Kidney capillary endothelial cell (primary cell): ENCODE measurements around the gene DISC1.
"Not testable (repeated sequence)": the region's sequence is repeated elsewhere in the genome, so short reads cannot be mapped to it uniquely, and the experiment has no call there.

Experiments used
- DNase-seq: peaks from one replicate; pipeline ENCODE4 v3.0.0-alpha.2; 2018; ENCODE audit warnings: low spot score

DISC1 gene

DNA sequence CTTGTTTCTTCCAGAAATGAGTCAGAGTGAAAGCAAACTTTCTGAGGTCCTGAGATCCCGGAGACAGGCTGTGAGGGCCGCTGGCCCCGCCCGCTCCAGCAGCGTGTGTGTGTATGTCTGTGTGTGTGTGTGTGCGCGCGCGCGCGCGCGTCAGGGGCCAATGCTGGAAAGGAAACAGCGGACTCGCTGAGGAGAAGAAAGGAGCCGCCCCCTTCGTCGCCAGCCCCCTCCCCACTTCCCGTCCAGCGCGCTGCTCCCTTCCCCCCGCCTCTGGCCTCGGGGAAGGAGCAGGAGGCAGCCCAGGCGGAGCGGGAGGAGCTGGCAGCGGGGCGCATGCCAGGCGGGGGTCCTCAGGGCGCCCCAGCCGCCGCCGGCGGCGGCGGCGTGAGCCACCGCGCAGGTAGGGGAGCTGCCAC lies at the start of gene DISC1:
Gene DISC1, plus strand, starts transcription at position 256 of the 416 bp plus-strand sequence. Its CDS starts 78 bp downstream, at position 334.
- peak; percentile 94 for DNase-seq

DNA sequence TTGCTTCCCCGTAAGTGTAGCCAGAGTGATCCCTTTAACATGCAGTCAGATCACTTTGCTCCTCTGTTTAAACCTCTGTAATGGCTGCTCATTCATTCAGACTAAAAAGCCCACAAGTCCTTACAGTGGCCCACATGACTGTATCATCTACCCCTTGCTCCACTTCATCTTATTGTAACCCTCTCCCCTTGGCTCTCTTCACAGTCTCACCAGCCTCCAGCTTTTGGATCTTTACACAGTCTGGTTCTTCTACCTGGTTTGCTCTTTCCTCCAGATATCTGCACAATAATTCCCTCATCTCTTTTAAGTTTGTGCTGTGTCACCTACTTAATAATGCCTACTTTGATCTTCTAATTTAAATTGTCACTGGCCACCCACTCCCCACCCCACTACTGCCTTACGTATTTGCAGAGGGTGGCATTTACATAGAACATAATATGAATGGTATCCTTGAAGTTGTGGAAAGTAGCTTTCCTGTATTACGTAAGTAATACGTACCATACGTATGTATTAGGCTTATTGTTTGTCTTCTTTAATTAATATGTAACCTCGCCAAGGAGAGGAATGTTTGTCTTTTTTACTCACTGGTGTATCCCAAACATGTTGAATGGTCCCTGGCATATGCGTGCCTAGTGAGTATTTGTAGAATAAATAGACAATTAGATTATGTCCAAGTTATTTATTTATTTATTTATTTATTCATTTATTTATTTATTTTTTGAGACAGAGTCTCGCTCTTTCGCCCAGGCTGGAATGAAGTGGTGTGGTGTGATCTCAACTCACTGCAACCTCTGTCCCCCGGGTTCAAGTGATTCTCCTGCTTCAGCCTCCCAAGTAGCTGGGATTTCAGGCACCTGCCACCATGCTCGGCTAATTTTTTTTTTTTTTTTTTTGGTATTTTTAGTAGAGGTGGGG lies 49.5 kb upstream of the DISC1 start:
- no peak for DNase-seq

DNA sequence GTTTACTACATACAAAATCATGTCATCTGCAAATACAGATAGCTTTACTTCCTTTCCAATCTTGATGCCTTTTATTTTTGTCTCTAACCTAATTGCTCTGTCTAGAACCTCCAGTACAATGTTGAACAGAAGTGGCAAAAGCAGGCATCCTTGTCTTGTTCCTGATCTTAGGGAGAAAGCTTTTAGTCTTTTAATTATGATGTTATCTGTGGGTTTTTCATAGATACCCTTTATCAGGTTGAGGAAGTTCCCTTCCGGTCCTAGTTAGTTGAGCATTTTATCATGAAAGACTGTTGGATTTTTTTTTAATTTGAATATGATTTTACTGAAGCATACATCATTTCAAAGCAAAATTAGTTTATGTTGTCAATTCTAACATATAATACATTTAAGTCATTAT lies 45.7 kb upstream of the DISC1 start:
- no peak for DNase-seq

DNA sequence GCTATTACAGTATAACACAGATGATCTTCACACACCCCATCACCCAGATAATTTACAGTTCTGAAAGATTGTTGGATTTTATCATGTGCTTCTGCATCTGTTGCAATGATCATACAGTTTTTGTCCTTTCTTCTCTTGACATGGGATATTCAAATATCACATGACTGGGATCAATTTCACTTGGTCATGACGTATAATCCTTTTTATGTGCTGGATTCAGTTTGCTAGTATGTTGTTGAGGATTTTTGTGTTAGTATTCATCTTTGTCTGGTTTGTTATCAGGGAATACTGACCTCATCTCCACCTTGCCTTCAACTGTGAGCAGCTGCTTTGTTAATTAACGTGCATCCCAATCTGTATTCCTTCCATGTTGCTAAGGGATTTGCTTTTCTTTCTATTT lies 44.7 kb upstream of the DISC1 start:
- no peak for DNase-seq

DNA sequence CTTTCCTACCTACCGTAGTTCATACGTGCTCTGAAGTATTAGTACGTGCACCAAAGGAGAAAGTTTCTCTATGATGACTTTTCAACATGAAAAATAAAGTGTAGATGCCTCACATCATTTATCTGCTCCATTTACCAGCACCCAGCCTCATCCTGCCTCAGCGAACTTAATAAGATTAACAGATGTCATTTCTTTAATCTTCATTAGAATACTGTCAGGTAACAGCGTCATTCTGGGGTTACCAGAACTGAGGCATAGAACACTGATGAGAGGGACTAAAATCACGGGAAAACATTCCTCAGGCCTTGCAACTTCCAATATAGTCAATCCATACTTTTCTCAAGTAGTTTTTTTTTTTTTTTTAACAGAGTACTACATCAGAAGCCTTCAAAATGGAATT lies 43.2 kb upstream of the DISC1 start:
- no peak for DNase-seq

DNA sequence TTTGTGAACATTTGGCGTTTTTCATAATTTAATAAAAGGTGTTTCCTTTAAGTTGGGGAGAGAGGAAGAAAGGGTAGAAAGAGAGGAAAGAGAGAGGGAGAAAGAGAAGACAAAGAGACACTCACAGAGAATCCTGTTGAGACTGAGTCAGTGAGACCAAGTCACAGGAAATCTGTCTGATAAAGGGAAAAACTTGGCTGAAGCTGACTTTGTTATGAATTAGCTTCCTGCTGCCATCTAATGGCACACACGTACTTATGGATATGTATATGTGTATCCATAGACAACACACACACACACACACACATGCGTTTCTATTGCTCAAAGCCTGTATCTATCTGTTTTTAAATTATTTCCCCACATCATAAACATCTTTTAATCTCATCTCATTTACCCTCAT lies 42.5 kb upstream of the DISC1 start:
- peak; percentile 77 for DNase-seq

DNA sequence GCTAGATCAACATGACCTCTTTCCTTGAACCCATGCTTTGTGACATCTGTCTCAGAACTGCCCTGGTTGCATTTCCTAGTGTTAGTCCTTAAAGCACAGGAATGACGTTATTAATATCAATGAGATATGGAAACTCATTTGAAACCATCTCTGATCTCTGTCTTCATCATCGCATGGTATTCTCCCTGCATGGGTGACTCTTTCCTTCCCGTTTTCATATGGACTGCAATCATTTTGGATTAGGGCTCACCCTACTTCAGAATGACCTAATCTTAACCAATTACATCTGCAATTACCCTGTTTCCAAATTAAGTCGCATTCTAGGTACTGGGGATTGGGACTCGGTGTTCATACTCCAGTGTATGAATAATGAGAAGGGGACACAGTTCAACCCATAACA lies 41.7 kb upstream of the DISC1 start:
- no peak for DNase-seq

DNA sequence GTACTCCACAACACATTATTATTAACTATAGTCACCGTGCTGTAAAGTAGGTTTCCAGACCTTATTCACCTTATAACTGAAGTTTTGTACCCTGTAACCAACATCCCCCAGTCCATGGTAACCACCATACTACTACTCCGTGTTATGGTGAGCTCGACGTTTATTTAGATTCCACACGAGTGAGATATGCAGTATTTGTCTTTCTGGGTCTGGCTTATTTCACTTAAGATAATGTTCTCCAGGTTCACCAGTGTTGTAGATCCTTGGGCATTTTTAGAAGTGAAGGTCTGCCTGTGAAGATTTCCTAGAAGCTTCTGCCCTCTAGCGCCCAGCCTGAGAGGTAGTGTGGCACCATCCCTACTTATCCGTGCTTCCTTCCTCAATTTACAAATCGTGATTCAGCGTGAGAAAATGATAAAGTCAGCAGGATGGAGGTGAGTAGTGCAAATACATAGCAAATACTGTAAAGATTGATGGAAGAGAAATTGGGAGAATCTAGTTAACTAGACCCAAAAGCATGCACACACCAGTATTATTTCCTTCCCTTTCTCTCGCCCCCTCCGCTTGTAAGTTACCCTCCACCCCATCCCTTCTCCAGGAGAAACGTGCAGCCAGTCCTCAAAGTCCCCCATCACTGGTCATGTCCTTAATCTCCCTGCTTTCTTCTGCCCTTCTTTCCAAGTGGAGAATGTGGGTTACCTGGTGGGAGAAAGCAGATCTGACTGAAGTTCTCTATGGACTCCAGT lies 36.0 kb upstream of the DISC1 start:
- peak; percentile 72 for DNase-seq

DNA sequence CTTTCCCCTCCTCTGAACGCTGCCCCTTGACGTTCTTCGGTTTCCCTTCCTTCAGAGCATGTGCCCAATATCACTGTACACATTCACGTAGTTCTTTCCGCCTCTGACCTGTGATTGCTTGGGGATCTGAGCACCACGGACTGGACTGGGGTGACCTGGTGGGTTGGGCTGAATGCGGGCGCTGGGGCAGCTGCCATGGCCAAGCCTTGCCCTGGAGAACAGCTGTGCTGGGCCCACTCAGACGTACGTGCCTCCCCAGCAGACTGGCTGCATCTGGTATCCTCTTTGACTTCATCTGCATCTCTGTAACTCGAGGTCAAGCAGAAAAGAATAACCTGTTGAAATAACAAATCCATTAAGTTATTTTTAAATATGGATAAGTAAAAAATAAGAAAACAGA lies 35.1 kb upstream of the DISC1 start:
- no peak for DNase-seq

DNA sequence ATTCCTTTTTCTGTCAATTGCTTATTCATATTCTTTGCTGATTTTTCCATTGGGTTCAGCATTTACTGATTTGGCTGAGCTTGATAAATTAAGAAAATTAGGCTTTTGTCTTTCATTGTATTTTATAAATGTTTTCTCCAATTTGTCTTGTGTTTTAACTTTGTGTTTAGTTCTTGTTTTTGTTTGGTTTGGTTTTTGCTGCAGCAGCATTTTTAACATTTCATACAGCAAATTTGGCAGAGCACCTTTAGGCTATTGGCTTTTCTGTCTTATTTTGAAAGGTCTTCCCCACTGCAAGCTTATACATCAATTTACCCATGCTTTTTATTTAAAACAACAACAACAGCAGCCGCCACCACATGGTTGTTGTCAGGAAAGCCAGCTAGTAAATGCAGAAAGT lies 33.8 kb upstream of the DISC1 start:
- DNase-seq: no peak

DNA sequence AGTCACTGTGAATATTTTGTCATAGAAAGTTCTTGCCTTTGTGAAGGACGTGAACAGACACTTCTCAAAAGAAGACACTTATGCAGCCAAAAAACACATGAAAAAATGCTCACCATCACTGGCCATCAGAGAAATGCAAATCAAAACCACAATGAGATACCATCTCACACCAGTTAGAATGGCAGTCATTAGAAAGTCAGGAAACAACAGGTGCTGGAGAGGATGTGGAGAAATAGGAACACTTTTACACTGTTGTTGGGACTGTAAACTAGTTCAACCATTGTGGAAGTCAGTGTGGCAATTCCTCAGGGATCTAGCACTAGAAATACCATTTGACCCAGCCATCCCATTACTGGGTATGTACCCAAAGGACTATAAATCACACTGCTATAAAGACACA lies 33.3 kb upstream of the DISC1 start:
- DNase-seq: not testable (repeated sequence)

DNA sequence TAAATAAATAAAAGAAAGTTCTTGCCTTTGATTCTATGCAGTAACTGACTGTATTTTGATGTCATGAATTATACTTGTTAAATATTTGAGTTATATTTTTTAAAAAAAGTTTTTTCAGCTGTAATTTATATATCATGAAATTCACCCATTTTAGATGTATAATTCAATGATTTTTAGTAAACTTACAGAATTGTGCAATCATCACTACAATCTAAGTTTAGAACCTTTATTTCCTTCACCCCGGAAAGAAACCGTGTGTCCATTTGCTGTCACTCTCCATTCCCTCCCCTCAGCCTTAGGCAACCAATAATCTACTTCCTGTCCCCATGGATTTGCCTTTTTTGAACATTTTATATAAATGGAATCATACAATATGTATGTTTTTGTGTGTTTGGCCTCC lies 32.5 kb upstream of the DISC1 start:
- DNase-seq: no peak

DNA sequence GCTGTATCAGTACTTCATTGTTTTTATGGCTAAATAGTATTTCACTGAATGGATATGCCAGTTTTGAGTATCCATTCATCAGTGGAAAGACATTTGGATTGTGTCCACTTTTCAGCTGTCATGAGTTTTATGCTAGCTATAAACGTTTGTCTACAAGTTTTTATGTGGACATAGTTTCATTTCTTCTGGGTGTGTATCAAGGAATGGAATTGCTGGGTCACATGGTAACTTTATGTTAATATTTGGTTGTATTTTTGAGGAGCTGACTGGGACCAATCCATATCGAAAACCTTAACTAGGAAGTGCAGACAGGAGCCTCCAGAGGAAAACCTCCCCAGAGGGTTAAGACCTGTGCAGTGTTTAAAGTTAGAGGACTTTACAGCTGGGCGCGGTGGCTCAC lies 31.8 kb upstream of the DISC1 start:
- DNase-seq: no peak

DNA sequence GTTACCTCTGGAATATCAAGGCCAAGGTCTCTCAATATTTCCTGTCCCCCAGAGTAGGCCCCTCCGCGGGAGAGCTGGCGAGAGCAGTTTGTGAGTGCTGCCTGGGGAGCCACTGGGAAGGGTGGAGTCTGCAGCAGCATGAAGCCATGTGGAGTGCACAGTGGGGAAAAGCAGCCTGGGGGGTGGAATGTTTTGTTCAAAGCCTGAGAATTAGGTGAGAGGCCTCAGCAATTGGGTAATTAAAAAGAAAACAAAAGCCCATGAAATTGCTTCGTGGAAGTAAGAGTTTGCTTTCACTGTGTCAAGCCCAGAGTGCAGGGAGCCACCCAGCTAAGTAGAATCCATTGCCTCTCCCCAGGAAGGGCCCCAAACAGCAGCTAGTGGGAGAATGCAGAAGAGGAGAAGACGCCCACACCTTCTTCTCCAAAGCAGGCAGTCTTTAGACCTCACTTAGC lies 30.2 kb upstream of the DISC1 start:
- DNase-seq: no peak

DNA sequence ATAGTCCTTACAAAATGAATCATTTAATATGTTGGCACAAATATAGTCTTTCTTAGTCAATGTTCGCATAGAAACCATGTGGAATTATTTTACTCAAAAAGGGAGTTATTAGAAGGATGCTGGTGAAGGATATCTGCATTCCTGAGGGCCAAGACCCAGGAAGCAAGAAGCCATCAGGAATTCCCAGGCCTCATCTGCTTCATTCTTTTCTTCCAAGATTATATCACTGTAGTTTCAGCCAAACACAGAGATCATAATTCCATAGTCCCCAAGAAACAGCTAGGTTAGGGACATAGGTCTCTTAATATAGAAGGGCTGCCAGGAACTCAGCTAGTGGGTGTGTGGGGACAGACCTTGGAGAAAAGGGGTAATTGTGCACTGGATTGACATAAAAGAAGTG lies 28.6 kb upstream of the DISC1 start:
- no peak for DNase-seq

DNA sequence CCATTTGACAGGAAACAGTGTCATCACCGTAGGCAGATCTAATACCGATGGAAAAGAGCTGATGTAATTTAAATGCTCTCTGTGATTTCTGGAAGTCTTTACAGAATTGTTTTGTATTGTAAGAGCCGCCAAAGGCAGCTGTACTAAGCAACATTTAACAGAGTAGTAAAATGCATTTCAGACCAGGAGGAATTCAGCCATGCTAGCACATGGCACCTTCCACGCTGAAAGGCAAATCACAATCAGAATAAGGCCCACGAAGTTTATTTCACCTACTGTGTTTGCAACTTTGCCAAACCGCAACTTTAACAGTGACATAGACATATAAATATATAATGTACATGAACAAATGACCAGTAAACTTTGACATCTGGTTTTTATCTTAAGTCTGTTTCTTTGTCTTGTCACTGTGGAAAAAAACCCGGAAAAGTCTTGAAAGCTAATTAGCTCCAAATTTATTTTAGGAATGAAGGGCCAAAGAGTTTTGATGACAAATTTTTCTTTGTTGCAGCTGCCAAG lies 26.1 kb upstream of the DISC1 start:
- DNase-seq: no peak

DNA sequence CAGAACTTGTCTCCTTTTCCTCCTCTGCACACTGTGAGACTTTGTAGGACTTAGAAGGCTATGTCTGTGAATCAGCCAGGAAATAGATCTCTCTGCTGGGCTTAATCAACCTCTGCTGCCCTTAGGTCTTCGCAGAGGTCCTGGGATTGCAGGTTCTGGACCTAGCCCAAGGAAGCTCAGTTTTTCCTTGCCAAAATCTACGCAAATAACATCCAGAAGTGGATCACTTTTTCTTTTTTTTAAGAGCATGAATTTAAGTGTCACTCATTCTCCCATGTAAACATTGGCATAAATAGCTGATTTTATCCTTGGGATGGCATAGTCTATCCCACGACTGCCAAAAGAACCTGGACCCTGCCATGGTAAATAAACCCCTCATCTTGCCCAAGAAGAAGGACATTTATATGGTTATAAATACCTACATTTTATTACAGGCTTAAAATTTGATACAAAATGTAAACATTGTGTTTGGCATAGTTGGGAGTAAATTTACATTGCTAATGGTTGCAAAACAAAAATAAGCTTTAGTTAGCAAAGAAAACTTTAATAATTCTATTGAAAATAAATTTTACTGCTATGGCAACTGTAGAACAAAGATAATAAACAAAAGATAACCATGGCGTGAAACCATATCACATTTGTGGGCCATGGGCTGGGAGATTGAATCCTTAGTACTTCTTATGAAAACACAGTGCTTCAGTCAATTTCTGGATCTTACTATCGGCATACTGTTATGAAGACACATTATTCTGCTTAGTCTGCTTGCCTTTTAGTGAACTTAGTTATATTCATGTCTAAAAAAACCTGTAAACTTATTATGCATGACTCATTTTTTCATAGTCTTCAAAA lies 24.5 kb upstream of the DISC1 start:
- no peak for DNase-seq

DNA sequence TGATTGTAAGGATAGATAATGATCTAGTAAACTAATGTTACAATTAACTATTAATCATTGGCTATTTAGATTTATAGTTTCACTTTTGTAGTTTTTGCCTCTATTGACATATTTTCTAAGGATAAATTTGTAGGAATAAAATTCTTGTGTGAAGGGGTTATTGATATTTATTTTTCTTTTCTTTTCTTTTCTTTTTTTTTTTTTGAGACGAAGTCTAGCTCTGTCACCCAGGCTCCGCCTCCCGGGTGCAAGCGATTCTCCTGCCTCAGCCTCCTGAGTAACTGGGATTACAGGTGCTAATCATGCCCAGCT lies 24.0 kb upstream of the DISC1 start:
- DNase-seq: no peak

DNA sequence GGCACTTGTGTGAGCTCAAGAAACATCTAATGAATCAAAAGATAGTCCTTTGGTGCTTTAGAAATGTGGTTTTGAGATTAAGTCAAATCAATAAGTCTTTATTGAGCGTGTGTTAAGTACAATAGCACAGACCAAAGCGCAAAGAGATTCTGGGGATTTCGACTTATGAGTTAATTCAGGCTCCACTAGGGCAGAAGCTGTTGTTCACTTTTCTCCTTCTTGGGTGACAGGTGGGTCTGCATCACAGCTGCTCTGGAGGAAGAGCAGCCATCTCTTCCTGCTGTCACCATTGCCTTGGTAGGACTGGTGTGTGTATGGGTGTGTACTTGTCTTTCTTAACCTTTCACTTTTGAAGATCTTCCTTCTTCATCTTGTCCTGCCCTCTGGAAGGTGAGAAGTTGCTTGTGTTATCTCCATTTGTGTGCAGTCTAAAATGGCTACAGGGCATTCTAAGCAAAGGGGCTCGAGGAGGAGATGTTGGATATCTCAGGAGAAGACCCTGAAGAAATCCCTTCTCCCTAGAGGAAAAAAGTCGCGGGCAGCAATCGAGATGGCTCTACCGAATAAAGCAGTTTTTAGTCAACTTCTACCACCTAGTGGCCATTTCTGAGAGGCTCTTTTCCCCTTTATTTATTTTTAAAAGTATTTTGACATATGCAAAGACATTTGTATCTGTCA lies 22.9 kb upstream of the DISC1 start:
- peak; percentile 61 for DNase-seq

DNA sequence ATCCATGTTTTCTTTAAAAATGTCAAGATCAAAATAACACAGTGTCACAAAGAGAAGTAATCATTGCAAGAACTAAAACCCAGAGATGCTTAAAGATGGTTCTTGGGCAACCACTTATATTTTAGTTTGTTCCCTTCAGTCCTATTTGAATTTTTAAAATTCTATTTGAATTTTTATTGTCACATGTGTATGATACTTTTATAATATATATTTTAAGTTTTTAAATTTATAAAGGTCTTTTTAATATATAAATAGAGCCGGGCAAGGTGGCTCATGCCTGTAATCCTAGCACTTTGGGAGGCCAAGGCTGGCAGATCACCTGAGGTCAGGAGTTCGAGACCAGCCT lies 22.3 kb upstream of the DISC1 start:
- DNase-seq: no peak

DNA sequence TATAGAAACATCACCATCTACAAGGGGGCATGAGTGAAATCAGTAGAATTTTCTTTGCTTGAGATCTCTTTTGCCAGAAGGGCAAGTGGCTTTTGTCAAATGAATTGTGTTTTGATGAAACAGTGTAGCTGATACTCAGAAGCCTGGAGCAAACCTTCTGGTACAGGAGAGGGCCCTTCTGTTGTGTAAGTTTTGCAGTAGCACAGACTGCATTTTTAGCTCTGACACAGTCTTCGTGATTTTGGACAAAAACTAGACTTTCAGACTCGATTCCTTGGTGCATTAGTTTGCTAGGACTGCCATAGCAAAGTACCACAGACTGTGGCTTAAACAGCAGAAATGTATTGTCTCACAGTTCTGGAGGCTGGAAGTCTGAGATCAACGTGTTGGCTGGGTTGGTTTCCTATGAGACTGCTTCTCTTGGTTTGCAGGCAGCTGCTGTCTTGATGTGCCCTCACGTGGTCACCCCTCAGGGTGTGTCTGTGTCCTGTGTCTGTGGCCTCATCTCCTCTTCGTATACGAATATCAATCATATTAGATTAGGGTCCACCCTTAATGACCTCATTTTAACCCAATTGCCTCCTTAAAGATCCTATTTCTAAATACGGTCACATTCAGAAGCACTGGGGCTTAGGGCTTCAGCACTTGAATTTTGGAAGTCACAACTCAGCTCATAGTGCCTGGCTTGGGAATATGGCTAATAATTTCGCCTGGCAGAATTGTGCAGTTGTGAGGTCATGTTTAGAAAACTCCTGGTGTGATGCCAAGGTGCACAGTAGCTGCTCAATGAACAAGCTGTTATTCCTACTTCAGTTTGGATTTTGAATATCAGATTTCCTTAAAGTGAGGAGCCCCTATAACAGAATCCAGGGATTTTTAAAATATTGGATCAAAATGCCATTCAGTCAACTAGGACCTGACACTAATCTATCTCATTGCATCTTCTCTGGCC lies 21.2 kb upstream of the DISC1 start:
- no peak for DNase-seq
